ENCODE data around the gene ANKRD40CL.

Gene ANKRD40CL

DNA sequence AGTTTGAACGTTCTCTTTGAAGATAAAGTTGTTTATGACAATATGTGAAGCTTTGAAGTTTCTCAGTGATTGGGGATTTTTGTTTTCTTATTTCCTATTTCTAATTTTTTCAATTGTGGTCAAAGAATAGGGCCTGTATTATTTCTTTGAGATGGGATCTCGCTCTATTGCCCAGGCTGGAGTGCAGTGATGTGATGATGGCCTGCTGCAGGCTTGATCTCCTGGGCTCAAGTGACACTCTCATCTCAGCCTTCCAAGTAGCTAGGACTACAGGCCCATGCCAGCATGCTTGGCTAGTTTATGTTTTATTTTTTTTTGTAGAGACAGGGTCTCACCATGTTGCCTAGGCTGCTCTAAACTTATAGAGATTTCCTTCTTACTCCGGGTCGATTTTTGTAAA lies 11.7 kb upstream of the ANKRD40CL start:
- Mint-ChIP-seq H3K9me3 (no peaks in the 10 kb centered on the region), H3K27ac (no peak overlapping the region), H3K4me3 (no peak overlapping the region), H3K4me1 (ENCODE audit: low read depth) (peaks cover 20% of the 10 kb centered on the region), H3K36me3 (ENCODE audit: low read depth) (no peaks in the 10 kb centered on the region), H3K27me3 (ENCODE audit: low read depth) (peaks cover 44% of the 10 kb centered on the region)

- H3K27ac Mint-ChIP-seq, result no peak overlapping the region
- H3K4me3 Mint-ChIP-seq, result no peak overlapping the region
- no peaks in the 10 kb centered on the region for H3K9me3 Mint-ChIP-seq
- peaks cover 20% of the 10 kb centered on the region for H3K4me1 Mint-ChIP-seq (ENCODE audit: low read depth)
- no peaks in the 10 kb centered on the region for H3K36me3 Mint-ChIP-seq (ENCODE audit: low read depth)
- H3K27me3 Mint-ChIP-seq (ENCODE audit: low read depth), result peaks cover 44% of the 10 kb centered on the region
Measured at GRCh38 chr17:50778471-50778870, 11.2 kb upstream of the ANKRD40CL start.

DNA sequence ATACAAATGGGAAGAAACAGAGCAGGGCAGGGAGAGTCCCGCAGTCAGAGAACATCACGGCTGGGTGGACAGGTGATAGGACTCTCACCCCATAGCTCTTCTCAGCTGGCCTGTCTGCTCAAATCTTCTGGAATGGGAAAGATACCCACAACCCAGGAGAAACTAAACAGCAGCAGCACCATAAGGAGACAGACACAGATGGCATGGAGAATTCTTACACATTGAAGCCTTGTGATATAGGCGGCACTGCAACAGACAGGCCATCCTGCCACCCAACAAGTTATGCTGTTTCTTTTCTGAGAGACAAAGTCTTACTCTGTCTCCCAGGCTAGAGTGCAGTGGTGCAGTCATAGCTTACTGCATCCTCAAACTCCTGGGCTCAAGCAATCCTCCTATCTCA lies 8.6 kb upstream of the ANKRD40CL start:
- no peaks in the 10 kb centered on the region for H3K9me3 Mint-ChIP-seq
- H3K27ac Mint-ChIP-seq, result no peak overlapping the region
- H3K36me3 Mint-ChIP-seq (ENCODE audit: low read depth), result no peaks in the 10 kb centered on the region
- peaks cover 11% of the 10 kb centered on the region for H3K4me1 Mint-ChIP-seq (ENCODE audit: low read depth)
- H3K4me3 Mint-ChIP-seq, result no peak overlapping the region
- H3K27me3 Mint-ChIP-seq (ENCODE audit: low read depth), result peaks cover 35% of the 10 kb centered on the region

- Mint-ChIP-seq H3K36me3 (ENCODE audit: low read depth) (no peaks in the 10 kb centered on the region), H3K4me1 (ENCODE audit: low read depth) (peaks cover 1% of the 10 kb centered on the region), H3K9me3 (no peaks in the 10 kb centered on the region), H3K4me3 (no peak overlapping the region), H3K27ac (no peak overlapping the region), H3K27me3 (ENCODE audit: low read depth) (peaks cover 26% of the 10 kb centered on the region)
Measured at GRCh38 chr17:50774225-50774803, 7.0 kb upstream of the ANKRD40CL start.

- Mint-ChIP-seq H3K9me3 (no peaks in the 10 kb centered on the region), H3K4me1 (ENCODE audit: low read depth) (peaks cover 2% of the 10 kb centered on the region), H3K27ac (no peak overlapping the region), H3K4me3 (no peak overlapping the region), H3K27me3 (ENCODE audit: low read depth) (peaks cover 10% of the 10 kb centered on the region), H3K36me3 (ENCODE audit: low read depth) (no peaks in the 10 kb centered on the region)
Measured at GRCh38 chr17:50771991-50772785, 4.9 kb upstream of the ANKRD40CL start.

- Mint-ChIP-seq H3K9me3 (no peaks in the 10 kb centered on the region), H3K36me3 (ENCODE audit: low read depth) (no peaks in the 10 kb centered on the region), H3K27ac (no peak overlapping the region), H3K27me3 (ENCODE audit: low read depth) (peaks cover 14% of the 10 kb centered on the region), H3K4me1 (ENCODE audit: low read depth) (peaks cover 2% of the 10 kb centered on the region), H3K4me3 (no peak overlapping the region)
Measured at GRCh38 chr17:50770346-50770745, 3.0 kb upstream of the ANKRD40CL start.

DNA sequence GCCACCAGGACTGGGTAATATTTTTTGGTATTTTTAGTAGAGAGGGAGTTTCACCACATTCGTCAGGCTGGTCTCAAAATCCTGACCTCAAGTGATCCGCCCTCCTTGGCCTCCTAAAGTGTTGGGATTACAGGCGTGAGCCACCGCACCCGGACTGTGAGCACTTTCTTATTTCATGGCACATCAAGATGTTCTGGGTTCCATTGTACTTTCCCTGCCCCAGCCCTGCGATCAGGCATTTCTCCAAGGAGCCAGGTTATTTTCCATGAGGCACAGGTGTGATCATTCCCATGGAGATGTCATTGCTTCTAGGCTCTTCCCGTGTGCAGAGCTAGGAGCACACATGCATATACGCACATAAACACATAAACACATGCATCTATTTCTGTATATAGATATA lies 2.6 kb upstream of the ANKRD40CL start:
- H3K27ac Mint-ChIP-seq, result no peak overlapping the region
- no peaks in the 10 kb centered on the region for H3K9me3 Mint-ChIP-seq
- peaks cover 16% of the 10 kb centered on the region for H3K27me3 Mint-ChIP-seq (ENCODE audit: low read depth)
- H3K36me3 Mint-ChIP-seq (ENCODE audit: low read depth), result no peaks in the 10 kb centered on the region
- H3K4me3 Mint-ChIP-seq, result no peak overlapping the region
- peaks cover 2% of the 10 kb centered on the region for H3K4me1 Mint-ChIP-seq (ENCODE audit: low read depth)

DNA sequence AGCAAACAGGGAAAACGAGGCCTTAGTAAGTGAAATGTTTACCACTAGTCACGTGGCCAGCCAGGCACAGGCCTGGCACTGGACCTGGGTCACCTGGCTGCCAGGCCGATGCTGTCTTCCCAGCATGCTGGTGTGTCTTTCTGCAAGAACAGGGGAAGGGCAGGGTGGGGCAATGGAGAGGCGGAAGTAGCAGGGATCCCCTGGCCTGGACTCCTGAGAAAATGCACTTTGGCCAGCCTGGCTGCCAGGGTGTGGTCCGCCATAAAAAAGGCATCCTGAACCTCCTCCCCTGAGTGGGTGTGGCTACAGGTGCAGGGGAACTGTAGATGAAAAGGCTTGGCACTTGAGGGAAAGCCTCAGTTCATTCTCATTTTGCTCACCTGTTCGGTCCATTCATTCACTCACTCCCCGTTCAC lies 1.0 kb upstream of the ANKRD40CL start:
- H3K27me3 Mint-ChIP-seq (ENCODE audit: low read depth), result peaks cover 26% of the 10 kb centered on the region
- no peak overlapping the region for H3K4me3 Mint-ChIP-seq
- H3K4me1 Mint-ChIP-seq (ENCODE audit: low read depth), result peaks cover 4% of the 10 kb centered on the region
- no peak overlapping the region for H3K27ac Mint-ChIP-seq
- no peaks in the 10 kb centered on the region for H3K9me3 Mint-ChIP-seq
- no peaks in the 10 kb centered on the region for H3K36me3 Mint-ChIP-seq (ENCODE audit: low read depth)

- Mint-ChIP-seq H3K27ac (no peak overlapping the region), H3K36me3 (ENCODE audit: low read depth) (no peaks in the 10 kb centered on the region), H3K27me3 (ENCODE audit: low read depth) (peaks cover 27% of the 10 kb centered on the region), H3K4me1 (ENCODE audit: low read depth) (peaks cover 7% of the 10 kb centered on the region), H3K4me3 (no peak overlapping the region), H3K9me3 (no peaks in the 10 kb centered on the region)
Measured at GRCh38 chr17:50767030-50767429, 288 bp downstream of the ANKRD40CL start.

- H3K27ac Mint-ChIP-seq, result no peak overlapping the region
- no peak overlapping the region for H3K4me3 Mint-ChIP-seq
Measured at GRCh38 chr17:50766222-50767023, 895 bp downstream of the ANKRD40CL start.

GRCh38 chr17:50765454-50766221 lies 1.7 kb downstream of the ANKRD40CL start:
- Mint-ChIP-seq H3K4me1 (ENCODE audit: low read depth) (peaks cover 7% of the 10 kb centered on the region), H3K27ac (no peak overlapping the region), H3K27me3 (ENCODE audit: low read depth) (peaks cover 28% of the 10 kb centered on the region), H3K36me3 (ENCODE audit: low read depth) (no peaks in the 10 kb centered on the region), H3K4me3 (no peak overlapping the region), H3K9me3 (no peaks in the 10 kb centered on the region)

More at GRCh38 chr17:50766222-50767023, 895 bp downstream of the ANKRD40CL start:
- H3K9me3 Mint-ChIP-seq, result no peaks in the 10 kb centered on the region
- H3K36me3 Mint-ChIP-seq (ENCODE audit: low read depth), result no peaks in the 10 kb centered on the region
- peaks cover 7% of the 10 kb centered on the region for H3K4me1 Mint-ChIP-seq (ENCODE audit: low read depth)
- peaks cover 28% of the 10 kb centered on the region for H3K27me3 Mint-ChIP-seq (ENCODE audit: low read depth)

GRCh38 chr17:50764734-50765149 lies 2.6 kb downstream of the ANKRD40CL start:
- Mint-ChIP-seq H3K27ac (no peak overlapping the region), H3K9me3 (no peaks in the 10 kb centered on the region), H3K4me3 (no peak overlapping the region)

GRCh38 chr17:50763716-50764475 lies 3.4 kb downstream of the ANKRD40CL start:
- Mint-ChIP-seq H3K27me3 (ENCODE audit: low read depth) (peaks cover 28% of the 10 kb centered on the region), H3K36me3 (ENCODE audit: low read depth) (no peaks in the 10 kb centered on the region), H3K4me3 (no peak overlapping the region), H3K27ac (no peak overlapping the region), H3K4me1 (ENCODE audit: low read depth) (peaks cover 7% of the 10 kb centered on the region), H3K9me3 (no peaks in the 10 kb centered on the region)

More at GRCh38 chr17:50764734-50765149, 2.6 kb downstream of the ANKRD40CL start:
- Mint-ChIP-seq H3K36me3 (ENCODE audit: low read depth) (no peaks in the 10 kb centered on the region), H3K4me1 (ENCODE audit: low read depth) (peaks cover 7% of the 10 kb centered on the region), H3K27me3 (ENCODE audit: low read depth) (peaks cover 28% of the 10 kb centered on the region)
